ENCODE measurements around the gene MVB12B.

Gene MVB12B

DNA sequence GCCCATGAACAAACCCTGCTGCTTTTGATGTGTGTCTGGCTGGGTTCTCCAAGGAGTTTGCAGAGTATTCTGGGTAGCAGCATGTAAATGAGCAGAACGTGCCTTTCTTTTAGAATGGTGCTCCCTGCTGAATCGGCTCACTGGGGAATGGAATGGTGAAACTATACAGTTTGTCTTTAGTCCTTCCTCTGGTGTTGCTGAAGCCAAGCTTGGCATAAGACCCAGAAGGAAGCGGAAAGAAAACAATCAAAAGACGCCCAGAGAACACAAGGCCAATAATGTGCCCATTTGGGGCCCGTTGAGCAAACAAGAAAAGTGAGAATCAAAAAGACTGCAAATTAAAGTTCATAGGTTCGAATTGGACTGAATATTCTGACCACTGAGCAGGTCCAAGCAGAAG, 60.1 kb downstream of the MVB12B start:
- DNase-seq (ENCODE audit: low read depth), result no peak

DNA sequence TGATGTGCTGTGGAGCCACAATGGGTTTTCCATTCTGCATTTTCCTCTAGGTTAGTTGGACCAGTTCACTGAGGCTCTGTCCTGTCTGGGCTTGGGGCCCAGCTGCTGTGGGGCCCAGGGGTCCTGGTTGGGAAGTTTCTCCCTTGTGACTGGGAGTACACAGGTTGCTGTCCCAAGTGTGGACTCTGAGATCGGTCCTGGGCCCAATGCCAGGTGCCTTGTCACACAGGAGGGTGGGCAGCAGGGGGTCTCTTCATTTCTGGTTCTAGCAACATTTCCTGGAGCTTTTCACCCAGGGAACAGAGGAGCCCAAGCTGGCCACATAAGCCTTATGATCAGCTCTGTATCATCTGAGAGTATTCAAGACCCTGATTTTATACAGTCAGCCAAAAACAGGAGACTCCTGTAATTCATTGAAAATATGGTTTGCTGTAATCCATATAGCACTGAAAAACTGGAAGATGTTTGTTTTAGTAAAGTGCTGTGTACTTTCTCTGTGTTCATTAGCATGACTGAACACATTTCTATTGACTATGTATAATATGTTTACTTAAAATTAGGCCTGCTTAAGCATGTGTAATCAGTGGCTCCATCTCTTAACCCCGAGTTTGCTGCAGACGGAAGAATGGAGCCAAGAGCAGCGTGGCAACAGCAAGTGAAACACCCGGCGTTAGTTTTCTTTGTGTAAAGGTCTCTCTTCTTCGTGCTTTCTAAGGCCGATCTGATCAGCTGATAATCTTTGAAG, 62.5 kb downstream of the MVB12B start:
- DNase-seq (ENCODE audit: low read depth), result no peak

DNA sequence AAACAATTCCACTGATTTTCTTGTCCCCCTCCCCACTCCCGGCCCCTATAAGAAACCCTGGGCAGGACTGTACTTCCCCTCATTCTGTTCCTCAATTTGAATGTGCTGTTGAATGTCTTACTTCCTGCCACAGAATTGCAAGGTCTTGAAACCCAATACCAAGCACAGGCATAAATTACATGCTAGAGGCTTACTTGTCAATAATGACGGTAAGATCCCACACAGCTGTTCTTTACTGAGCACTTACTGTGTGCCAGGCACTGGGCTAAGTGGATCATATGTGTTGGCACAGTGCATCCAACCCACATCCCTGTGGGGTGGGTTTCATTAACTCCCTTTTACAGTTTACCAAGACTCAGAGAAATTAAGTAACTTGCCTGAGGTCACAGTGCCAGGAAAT, 63.4 kb downstream of the MVB12B start:
- no peak for DNase-seq (ENCODE audit: low read depth)

DNA sequence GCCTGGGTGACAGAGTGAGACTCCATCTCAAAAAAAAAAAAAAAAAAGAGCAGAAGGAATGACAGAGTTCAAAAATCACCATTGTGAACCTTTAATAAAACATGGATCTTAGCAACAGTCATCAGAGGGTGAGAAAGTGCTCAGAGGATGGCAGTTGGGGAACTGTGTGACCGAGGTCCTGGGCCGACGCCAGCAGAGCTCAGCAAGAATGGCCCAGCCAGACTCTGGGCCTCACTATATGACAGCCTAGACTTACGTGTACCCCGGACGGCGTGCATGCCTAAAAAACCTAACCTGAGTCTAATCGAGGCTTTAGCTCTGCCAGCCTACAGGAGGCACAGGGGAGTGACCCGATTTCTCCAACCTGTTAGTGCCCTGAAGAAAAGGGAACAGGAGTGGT, 64.3 kb downstream of the MVB12B start:
- DNase-seq (ENCODE audit: low read depth), result no peak

DNA sequence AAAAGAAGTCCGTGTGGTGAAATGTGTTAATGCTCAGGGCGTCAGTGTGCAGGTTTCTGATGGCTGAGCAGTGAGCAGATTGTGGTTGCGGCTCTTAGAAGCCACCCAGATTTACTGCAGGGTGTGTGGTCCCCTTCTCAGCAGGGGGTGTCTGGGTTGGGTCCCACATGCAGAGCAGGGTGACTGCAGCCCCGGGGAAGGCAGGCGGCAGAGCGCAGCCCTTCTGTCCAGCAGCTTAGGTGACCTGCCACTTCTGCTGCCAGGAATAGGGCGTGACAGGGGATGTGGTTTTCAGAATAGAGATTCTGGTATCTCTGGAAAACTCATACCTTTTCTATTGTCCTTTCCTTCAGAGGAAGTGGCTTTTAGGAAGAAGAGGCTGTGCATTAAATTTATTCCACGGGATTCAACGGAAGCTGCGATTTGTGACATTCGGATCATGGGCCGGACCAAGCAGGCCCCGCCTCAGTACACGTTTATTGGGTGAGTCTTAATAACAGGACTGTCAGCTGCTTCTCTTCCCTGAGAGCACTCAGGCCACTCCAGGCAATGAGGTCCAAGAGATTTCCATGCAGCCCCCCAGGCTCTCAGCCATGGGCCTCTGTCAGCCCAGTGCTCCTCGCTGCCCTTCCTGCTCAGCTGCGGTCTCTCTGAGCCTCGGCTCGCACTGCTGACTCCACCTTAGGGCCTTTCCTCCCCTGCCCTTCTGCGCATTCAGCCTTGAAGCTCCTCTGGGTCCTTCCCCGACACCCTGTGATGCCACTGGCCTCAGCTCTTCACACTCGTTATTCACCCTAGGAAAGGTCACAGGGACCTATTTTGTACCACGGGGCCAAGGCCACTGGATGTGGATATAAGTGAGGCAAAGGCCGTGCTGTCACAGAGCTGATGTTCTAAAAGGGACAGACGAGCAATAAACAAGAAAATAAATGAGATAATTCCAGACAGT, 65.4 kb downstream of the MVB12B start:
- no peak for DNase-seq (ENCODE audit: low read depth)

DNA sequence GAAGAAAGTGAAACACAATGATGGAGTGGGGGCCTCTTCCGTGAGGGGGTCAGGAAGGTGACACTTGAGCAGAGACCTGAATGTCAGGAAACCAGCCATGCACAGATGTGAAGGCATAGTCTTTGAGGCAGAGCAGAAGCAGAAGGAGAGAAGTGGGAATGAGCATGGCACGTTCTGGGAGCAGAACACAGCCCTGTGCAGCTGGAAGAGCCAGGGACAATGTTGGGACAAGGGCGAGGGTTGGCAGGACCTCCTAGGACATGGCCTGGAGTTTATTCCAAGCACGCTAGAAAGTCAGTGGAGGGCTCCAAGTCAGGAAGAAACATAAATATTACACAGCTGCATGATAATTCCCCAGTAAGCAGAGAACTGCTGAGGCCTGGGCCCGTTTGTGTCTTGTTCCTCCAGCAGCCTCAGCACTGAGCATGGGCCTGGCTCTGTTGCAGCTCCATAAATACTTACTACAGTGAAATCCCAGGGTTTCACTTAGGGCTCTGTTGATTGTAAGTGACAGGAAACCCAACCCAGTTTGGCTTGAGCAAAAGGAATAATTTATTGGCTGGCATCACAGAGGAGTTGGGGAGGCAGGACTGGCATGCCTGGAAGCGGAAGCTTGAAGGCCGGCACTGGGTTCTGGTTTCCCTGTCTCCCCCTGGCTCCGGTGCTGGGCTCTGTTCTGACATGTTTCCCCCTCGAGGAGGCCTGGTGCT, 66.2 kb downstream of the MVB12B start:
- DNase-seq (ENCODE audit: low read depth), result no peak

DNA sequence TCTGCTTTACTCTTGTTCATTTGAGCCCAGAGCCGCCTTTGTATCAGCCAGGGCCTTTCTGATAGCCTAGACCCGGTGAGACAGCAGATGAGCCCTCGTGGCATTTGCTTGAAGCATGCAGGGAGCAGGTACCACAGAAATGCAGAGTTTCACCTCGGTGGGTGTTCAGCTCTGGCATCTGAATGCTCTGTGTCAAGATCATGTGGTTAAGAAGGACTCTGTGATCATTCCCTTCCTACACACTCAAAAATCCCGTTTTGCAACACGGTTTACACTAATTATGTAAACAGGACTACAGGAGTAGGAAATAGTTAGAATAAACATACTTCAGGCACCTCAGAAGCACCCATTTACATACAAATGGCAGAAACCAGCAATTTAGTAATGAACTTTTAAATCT, 67.2 kb downstream of the MVB12B start:
- DNase-seq (ENCODE audit: low read depth), result no peak

DNA sequence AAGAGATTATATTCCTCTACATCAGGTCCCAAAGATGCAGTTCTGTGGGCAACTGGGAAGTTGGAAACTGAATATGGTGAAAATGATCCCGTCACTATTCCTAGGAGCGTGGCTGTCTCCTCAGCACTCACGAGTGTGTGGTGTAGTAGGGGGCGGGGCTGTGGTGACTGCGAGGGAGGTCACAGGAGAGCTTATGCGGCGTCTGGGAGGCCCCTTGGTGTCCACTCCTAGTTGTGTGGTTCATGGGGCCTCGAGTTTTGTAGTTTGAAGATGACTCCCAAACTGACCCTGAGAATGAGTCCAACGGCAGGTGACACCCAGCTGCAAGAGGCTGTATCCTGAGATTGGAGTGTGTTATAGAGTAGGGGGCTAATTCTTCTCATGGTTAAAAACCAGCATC, 68.2 kb downstream of the MVB12B start:
- no peak for DNase-seq (ENCODE audit: low read depth)

DNA sequence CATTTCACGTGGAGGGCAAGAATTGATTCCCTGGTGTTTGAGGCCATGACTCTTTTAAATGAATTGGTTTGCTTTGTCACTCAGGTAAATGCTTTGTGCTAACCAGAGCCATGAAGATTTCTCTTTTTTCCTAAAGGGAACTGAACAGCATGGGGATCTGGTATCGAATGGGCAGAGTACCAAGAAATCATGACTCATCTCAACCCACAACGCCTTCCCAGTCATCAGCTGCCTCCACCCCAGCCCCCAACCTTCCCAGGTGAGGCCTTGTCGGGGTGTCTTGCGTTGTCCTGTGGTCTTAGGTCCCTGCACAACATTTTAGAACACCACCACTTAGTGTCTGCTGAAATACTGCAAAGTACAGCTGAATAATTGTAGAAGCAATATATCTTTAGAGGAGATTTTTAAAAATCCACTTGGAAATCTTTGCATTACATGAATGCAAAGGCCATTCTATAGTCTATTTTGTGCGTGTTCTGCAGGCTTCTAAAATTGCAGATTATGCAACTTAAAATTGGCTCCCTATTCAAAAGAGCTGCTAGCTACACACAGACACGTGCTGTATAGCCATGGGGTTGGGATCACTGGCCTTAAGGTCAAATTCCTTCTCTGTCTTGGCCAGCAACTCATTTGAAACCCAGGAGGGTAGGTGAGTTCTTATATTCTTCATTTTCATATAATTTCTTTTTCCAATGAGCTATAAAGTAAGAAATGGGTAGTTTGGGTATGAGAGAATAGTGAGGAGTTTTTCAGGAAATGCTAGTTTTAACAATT, 69.0 kb downstream of the MVB12B start:
- no peak for DNase-seq (ENCODE audit: low read depth)

DNA sequence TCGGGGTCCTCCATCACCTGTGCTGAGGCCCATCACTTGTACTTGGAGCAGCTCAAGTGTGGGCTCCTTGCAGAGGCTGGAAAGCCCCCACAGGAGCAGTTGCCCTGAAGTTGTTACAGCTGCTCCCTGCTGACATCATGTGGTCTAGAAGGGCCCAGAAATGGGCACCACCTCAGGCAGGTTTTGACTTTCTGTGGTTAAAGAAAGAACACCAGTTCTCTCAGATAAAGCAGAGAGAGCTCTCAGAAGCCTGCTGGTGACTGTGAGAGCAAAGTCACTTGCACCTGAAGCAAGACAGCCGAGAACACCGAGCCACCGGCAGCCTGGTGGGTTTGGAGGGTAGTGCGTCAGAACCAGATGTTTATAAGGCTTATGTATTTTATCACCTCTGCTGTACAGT, 70.4 kb downstream of the MVB12B start:
- peak; percentile 10 for DNase-seq (ENCODE audit: low read depth)

DNA sequence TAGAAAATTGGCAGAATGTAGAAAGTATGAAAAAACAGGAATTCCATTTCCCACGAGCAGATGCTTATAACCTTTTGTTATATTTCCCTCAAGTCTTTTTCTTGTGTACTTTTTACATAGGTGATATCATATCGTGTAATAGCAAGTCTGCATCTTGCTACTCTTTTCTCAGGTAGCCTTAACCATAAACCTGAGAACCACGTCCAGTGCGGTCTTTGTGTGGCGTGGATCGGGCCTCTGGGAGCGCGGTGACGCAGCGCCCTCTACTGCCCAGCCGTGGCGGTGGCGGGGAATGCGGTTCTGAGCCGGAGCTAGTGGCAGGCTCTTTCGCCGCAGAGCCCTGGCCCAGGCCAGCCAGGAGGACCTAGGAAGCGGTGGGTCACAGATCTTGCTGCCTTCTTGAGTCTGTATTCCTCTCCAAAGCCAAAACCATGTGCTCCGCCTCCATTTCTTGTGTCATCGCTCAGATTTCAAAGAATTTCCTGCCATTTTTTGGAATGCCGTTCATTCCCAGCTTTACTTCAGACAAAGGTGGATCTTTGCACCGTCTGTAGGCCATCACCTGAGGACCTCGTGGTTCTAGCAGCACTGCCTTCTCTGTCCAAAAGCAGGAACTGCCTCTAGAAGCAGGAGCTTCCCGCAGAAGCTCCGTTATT, 71.9 kb downstream of the MVB12B start:
- peak; percentile 70 for DNase-seq (ENCODE audit: low read depth)

DNA sequence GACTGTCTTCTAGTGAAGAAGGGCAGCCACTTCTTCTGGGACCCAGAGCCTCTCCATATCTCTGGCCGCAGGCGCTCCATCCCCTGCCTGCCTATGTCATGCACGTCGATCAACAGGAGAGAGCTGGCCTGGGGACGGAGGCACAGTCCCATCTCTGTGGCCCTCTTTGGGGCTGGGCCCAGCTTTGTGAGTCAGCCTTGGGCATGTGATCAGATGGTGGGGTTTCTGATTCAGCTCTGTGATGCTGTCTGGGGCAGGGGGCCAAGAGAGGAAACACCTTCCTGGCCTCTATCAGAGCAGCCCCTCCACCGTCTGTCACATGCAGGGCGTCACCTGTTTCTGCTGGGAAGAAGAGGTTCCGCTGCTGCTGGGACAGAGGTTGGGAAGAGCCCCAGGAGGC, 72.6 kb downstream of the MVB12B start:
- DNase-seq (ENCODE audit: low read depth), result no peak

DNA sequence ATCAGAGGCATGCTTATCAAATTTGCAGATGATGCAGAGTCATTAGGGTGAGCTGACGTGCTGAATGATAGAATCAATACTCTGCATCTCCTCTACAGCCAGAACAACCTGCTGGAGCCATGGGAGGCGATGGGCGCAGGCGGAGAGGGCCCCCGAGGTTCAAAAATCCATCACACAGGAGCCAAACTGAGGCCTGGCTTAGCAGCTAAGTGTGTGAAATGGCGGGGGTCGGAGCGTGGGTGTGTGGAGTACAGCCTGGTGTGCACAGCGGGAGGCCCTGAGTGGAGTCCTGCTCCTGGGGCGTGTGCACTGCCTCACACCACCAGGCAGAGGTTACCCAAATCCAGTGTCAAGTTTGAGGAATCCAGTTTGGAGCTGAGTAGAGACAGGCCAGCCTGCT, 73.2 kb downstream of the MVB12B start:
- no peak for DNase-seq (ENCODE audit: low read depth)

DNA sequence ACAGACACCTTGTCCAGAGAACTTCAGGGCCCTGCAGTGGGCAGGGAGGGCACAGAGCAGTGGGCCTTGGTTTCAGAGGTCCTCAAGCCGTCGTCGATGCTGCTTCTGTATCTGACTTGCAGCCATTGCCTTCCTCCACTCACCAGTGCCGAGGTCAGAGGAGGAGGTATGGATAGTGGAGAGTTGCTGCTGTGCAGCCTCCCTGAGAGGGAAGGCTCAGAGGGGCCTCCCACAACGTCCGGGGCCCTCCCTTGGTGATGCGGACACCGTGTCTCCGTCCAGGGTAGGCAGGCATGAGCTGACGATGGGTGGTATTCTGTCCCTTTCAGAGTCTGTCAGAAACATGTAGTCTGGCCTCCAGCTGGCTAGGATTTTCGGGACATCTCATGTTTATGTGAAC, 73.9 kb downstream of the MVB12B start:
- no peak for DNase-seq (ENCODE audit: low read depth)

DNA sequence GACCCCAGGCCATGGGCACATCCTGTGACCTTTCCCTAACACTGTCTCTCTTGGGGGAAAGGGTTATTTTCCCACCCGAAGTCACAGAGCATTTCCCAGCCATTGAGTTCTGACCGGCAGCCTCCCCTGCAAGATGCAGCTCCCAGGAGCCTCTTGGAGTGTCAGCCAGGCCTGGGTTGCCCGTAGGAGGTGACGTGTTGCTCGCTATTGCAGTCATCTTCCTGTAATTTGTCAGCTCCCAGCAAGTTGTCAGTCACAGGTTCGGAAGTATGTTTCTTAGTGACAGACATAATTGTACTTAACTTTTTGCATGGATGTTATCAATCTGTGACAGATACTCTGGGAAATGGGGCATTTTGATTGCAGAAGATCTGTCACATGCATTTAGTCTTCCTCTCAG, 74.5 kb downstream of the MVB12B start:
- no peak for DNase-seq (ENCODE audit: low read depth)

DNA sequence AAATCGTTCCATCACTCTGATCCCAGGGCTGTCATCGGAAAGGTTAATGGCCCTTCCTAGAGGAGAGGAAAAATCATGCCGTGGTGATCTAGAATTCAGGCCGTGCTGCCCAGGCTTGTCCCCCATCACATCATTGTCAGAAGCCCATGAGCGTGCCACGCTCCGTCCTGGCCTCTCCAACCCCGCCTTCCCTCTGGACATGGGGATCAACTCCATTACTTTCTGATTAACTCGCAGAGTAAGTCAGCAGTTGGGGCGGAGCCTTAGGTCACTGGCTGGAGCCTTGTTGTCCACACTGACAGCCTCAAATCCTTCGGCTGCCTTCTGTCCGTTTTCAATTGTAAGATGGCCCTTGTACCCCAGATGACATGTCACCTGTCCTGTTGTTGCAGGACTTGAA, 75.0 kb downstream of the MVB12B start:
- DNase-seq (ENCODE audit: low read depth), result no peak

DNA sequence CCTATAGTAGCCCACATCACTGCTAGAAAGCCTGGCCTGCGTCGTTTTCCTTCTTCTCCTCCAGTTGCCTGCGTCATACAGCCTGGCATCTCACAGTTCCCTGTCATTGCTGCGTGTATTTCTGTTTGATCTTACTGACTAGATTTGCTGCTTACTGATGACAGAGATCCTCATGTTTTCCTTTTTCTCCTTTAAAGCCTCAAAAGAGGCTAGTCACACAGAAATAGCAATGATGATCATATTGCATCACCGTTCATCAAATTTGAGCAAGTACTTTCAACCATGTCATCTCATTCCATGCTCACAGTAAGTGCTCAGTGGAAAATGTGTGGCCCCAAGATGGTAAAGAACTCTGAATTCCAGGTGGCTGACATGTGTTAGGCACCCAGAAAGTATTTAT, 76.8 kb downstream of the MVB12B start:
- no peak for DNase-seq (ENCODE audit: low read depth)

DNA sequence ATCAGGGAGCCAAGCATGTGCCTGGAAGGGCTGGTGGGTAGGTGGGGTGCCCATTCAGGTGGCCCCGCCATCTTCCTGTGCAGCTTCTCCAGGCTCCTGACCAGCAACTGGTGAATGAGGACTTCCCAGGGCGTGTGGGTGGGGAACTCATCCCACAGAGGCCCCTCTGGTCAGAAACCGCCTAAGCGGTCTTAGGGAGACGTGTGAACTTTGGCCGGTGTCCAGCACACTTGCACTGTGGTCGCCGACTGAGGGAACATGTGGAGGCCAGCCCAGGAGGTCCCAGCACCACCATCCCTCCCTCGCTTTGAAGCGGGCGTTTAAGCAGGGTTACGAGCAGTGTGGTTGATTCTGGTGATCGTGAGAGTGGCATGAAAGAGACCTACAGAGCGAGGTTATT, 77.8 kb downstream of the MVB12B start:
- no peak for DNase-seq (ENCODE audit: low read depth)

DNA sequence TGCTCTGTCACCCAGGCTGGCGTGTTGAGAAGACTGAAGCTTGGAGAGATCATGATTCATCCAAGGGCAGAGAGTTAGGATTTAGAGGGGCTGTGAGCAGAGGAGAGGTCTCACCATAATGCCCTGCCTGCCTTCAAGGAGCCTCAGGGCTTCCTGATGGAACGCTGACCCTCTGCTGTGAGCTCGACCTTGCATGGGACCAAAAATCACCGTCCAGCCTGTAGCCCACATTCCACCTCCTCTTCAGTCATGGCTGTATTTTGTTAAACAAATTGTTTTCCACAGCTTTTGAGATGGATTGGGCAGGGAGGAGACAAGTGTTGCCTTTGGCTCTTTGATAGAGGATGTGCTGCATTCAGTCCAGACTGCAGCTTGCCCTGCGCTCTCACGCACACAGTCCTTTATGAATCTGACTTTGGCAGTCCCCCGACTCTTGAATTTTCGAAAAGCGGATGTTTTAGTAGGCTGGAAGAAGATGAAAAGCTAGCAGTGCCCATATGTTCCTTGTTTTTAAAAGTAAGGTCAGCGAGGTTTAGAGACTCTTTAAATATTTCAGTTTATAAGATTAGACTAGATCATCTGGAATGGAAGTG, 79.5 kb downstream of the MVB12B start:
- DNase-seq (ENCODE audit: low read depth), result no peak

DNA sequence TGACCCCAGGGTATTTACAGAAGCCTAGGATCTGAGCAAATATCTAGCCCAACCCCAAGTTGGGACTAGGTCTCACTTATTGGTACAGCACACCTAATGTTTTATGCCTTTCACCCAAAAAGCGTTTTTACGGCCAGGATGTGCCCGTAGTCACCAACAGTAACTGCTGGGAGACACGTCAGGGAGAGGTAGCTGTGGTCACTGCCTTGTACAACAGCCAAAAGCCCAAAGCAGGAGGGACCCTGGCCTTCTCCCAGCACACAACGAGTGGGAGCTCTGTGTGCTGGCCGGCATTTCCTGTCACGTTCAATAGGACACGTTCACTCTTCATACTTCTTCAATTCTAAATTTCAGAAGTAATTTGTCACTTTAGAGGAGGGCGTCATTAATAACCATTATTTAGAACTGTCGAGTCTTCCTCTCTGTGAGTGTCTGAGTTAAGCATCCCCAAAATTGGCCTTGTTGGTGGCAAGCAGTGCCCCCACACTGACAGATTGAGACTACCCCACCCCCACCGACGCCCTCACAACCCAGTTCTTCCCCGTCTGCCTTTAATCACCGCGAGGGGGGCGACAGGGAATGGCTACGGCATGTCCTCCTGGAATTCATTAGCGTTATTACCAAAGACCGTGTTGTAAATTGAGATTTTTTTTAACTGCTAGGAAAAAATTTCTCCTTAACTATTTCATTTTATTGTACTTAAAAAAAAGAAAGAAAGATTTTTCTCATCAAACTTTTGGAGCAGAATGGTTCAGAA, 80.7 kb downstream of the MVB12B start:
- no peak for DNase-seq (ENCODE audit: low read depth)

Data from stimulated activated CD8-positive, alpha-beta memory T cell treated with anti-CD3 and anti-CD28 coated beads, Interleukin-15, amount 100 ng/mL, for 24 hours (primary cell).